ENCODE data around the gene POU3F3.

Gene POU3F3

GRCh38 chr2:104876606-104877570, 23.0 kb downstream of the POU3F3 start:
- no peak for DNase-seq (ENCODE audit: low spot score)

GRCh38 chr2:104878863-104879512, 25.1 kb downstream of the POU3F3 start:
- DNase-seq (ENCODE audit: low spot score), result no peak

GRCh38 chr2:104880076-104880475, 26.2 kb downstream of the POU3F3 start:
- no peak for DNase-seq (ENCODE audit: low spot score)

GRCh38 chr2:104883357-104883756, 29.4 kb downstream of the POU3F3 start:
- no peak for DNase-seq (ENCODE audit: low spot score)

- DNase-seq (ENCODE audit: low spot score), result no peak
Observed at GRCh38 chr2:104885119-104885782, 31.3 kb downstream of the POU3F3 start.

- DNase-seq (ENCODE audit: low spot score), result no peak
Observed at GRCh38 chr2:104887676-104888075, 33.8 kb downstream of the POU3F3 start.

- DNase-seq (ENCODE audit: low spot score), result no peak
Observed at GRCh38 chr2:104888489-104889258, 34.8 kb downstream of the POU3F3 start.

- no peak for DNase-seq (ENCODE audit: low spot score)
Observed at GRCh38 chr2:104889291-104889959, 35.5 kb downstream of the POU3F3 start.

- DNase-seq (ENCODE audit: low spot score), result no peak
Observed at GRCh38 chr2:104889960-104890684, 36.2 kb downstream of the POU3F3 start.

- no peak for DNase-seq (ENCODE audit: low spot score)
Observed at GRCh38 chr2:104890685-104891069, 36.8 kb downstream of the POU3F3 start.

- DNase-seq (ENCODE audit: low spot score), result no peak
Observed at GRCh38 chr2:104891145-104891544, 37.2 kb downstream of the POU3F3 start.

GRCh38 chr2:104896446-104896845, 42.5 kb downstream of the POU3F3 start:
- no peak for DNase-seq (ENCODE audit: low spot score)

GRCh38 chr2:104897515-104898184, 43.7 kb downstream of the POU3F3 start:
- DNase-seq (ENCODE audit: low spot score), result no peak

- DNase-seq (ENCODE audit: low spot score), result no peak
Observed at GRCh38 chr2:104900608-104901007, 46.7 kb downstream of the POU3F3 start.

- DNase-seq (ENCODE audit: low spot score), result no peak
Observed at GRCh38 chr2:104901037-104901881, 47.3 kb downstream of the POU3F3 start.

- DNase-seq (ENCODE audit: low spot score), result no peak
Observed at GRCh38 chr2:104902317-104902716, 48.4 kb downstream of the POU3F3 start.
